ENCODE data around the gene GRK4.

- TF ChIP-seq POLR2AphosphoS5 (IDR thresholded peaks at IDR 0.05; ENCODE audit: low read depth) (no peak), REST (IDR thresholded peaks at IDR 0.05; ENCODE audit: insufficient replicate concordance, low read depth) (no peak)
Observed at GRCh38 chr4:3013323-3013722, 50.0 kb downstream of the GRK4 start.

Data from HL-60 (cell line).